A549 (cell line): ENCODE measurements around the gene SERPINB8. TPM values are rescaled to one million over a fixed set of nuclear protein-coding genes. Genes with fewer than 3 reads are reported as not detected.

ENCODE experiments used
- ATAC-seq, 2 experiments: fragments of 200-7000 bp in 1 of 2; fragments of >200 bp in 1 of 2; cut with Nextera tagmentation in 1 of 2; cut with Tn5 transposase in 1 of 2; 3 replicates each; pipeline versions ENCODE4 v1.8.0 to v1.9.1; 2018 to 2020; ENCODE audit warnings: mild to moderate bottlenecking in 1 of 2, moderate library complexity in 1 of 2
- CTCF ChIA-PET: fragments of 300-600 bp; sonication (Branson Sonifier 250); formaldehyde crosslinking; extraction: SDS; loops from one replicate; lab custom pipeline; 2021; ENCODE audit warnings: antibody characterized with exemption, inconsistent platforms; lab: Yijun Ruan, JAX
- POLR2A ChIA-PET: fragments of 350-600 bp; formaldehyde crosslinking; extraction: SDS; loops from one replicate; lab custom pipeline; 2021; ENCODE audit warnings: antibody characterized with exemption, inconsistent platforms; lab: Yijun Ruan, JAX
- DNase-seq, 2 experiments: peaks; one replicate each; pipeline versions ENCODE4 v3.0.0 to v3.0.0-alpha.2; 2011 to 2016; ENCODE audit warnings: low read depth in 1 of 2, low spot score in 1 of 2
- FAIRE-seq: peaks from 2 replicates; lab custom pipeline; 2011; peaks lifted over from hg19 to GRCh38; lab: Jason Lieb, UNC
- H3K27ac ChIP-seq, 2 experiments: fragments of >200 bp; sonication (Bioruptor Twin); formaldehyde crosslinking; 3 replicates each; pipeline ENCODE4 v1.5.1; 2016 to 2017
- H3K4me1 ChIP-seq: fragments of >200 bp; sonication (Bioruptor Twin); formaldehyde crosslinking; 3 replicates; pipeline ENCODE4 v1.6.1; 2016
- H3K4me2 ChIP-seq: fragments of >200 bp; sonication (Bioruptor Twin); formaldehyde crosslinking; 3 replicates; pipeline ENCODE4 v1.6.1; 2016
- H3K4me3 ChIP-seq: fragments of >200 bp; sonication (Bioruptor Twin); formaldehyde crosslinking; 3 replicates; pipeline ENCODE4 v1.5.1; 2016
- H3K9me3 ChIP-seq: fragments of >200 bp; sonication (Bioruptor Twin); formaldehyde crosslinking; 3 replicates; pipeline ENCODE4 v1.6.1; 2016
- CBX8 ChIP-seq: fragments of 200-600 bp; sonication (generic); IDR thresholded peaks from 2 replicates; pipeline ENCODE4 v1.6.1; 2016
- CHD2 ChIP-seq: fragments of 150-350 bp; IDR thresholded peaks from 2 replicates; pipeline ENCODE4 v1.6.1; 2014; ENCODE audit warnings: low read length; ENCODE audit not compliant: partially characterized antibody
- EHMT2 ChIP-seq: fragments of 200-600 bp; sonication (generic); IDR thresholded peaks from 2 replicates; pipeline ENCODE4 v1.6.1; 2016; ENCODE audit warnings: antibody characterized with exemption, low read depth, mild to moderate bottlenecking, moderate library complexity
- EP300 ChIP-seq, 2 experiments: fragments of >200 bp; sonication (Bioruptor Twin); formaldehyde crosslinking; IDR thresholded peaks; 2 replicates in 1 of 2; 3 replicates in 1 of 2; pipeline ENCODE4 v1.6.1; 2016 to 2017
- ESRRA ChIP-seq: fragments of 150-350 bp; IDR thresholded peaks from 2 replicates; pipeline ENCODE4 v1.6.1; 2014; ENCODE audit warnings: mild to moderate bottlenecking, low read length, borderline replicate concordance
- HEYL ChIP-seq: fragments of 250-450 bp; sonication (Bioruptor Pico); IDR thresholded peaks from 2 replicates; pipeline ENCODE4 v1.8.0; 2021; ENCODE audit warnings: mild to moderate bottlenecking, moderate library complexity
- HOXB5 ChIP-seq: fragments of 250-450 bp; sonication (Bioruptor Pico); IDR thresholded peaks from 2 replicates; pipeline ENCODE4 v1.5.0; 2020; ENCODE audit warnings: mild to moderate bottlenecking, moderate library complexity
- JUN ChIP-seq, 2 experiments: fragments of >200 bp; sonication (Bioruptor Twin); formaldehyde crosslinking; IDR thresholded peaks; 2 replicates in 1 of 2; 3 replicates in 1 of 2; pipeline ENCODE4 v1.6.1; 2016 to 2017
- KDM1A ChIP-seq: fragments of 200-600 bp; sonication (generic); IDR thresholded peaks from 2 replicates; pipeline ENCODE4 v1.6.1; 2016; ENCODE audit warnings: low read depth, mild to moderate bottlenecking
- KDM5A ChIP-seq: fragments of 200-600 bp; sonication (generic); IDR thresholded peaks from 2 replicates; pipeline ENCODE4 v1.6.1; 2016; ENCODE audit warnings: antibody characterized with exemption, mild to moderate bottlenecking
- MYC ChIP-seq: IDR thresholded peaks from 2 replicates; pipeline ENCODE4 v1.6.1; 2012; ENCODE audit warnings: mild to moderate bottlenecking, inconsistent platforms, low read length, improper control_type of control experiment, borderline replicate concordance
- RFX5 ChIP-seq: fragments of 450-650 bp; IDR thresholded peaks from 2 replicates; pipeline ENCODE4 v1.7.1; 2014; ENCODE audit warnings: antibody characterized with exemption, mild to moderate bottlenecking, moderate library complexity
- SMC3 ChIP-seq: fragments of >200 bp; sonication (Bioruptor Twin); formaldehyde crosslinking; IDR thresholded peaks from 3 replicates; pipeline ENCODE4 v1.6.1; 2018; ENCODE audit warnings: inconsistent platforms
- SREBF2 ChIP-seq: fragments of 450-650 bp; IDR thresholded peaks from 2 replicates; pipeline ENCODE4 v1.6.1; 2014; ENCODE audit warnings: mild to moderate bottlenecking, moderate library complexity
- USF2 ChIP-seq: fragments of 450-650 bp; IDR thresholded peaks from 2 replicates; pipeline ENCODE4 v1.6.1; 2014; ENCODE audit warnings: antibody characterized with exemption
- ZC3H11A ChIP-seq: fragments of 450-650 bp; IDR thresholded peaks from 2 replicates; pipeline ENCODE4 v1.6.1; 2014; ENCODE audit warnings: antibody characterized with exemption, mild to moderate bottlenecking
- WGBS: methylation state at CpG from one replicate; pipeline ENCODE4 v1.1.6; 2017; ENCODE audit errors: missing lambda C conversion rate; 5-methylcytosine and 5-hydroxymethylcytosine counted together
- polyA plus RNA-seq, 4 experiments: library from polyadenylated mRNA; depleted of rRNA in 3 of 4; stranded (reverse); fragments of >200 nt; fragmentation: RNase III in 1 of 4; extraction: RNeasy Plus Mini Kit Qiagen cat#74134 plus additional on column Dnase treatment in 1 of 4; gene quantifications; 2 replicates in 3 of 4; 3 replicates in 1 of 4; pipeline ENCODE4 v1.2.3, GENCODE V29; 2011 to 2017
- TF ChIP-seq, protein P1 (sequence below): fragments of >200 bp; sonication (Bioruptor Twin); formaldehyde crosslinking; IDR thresholded peaks from 2 replicates; pipeline ENCODE4 v1.6.1; 2016
- TF ChIP-seq, protein P2 (sequence below): fragments of >200 bp; sonication (Bioruptor Twin); formaldehyde crosslinking; IDR thresholded peaks from 3 replicates; pipeline ENCODE4 v1.5.1; 2016
- TF ChIP-seq, protein P3 (sequence below): IDR thresholded peaks from 2 replicates; pipeline ENCODE4 v1.6.1; 2012; ENCODE audit warnings: low read depth, borderline replicate concordance
- TF ChIP-seq, protein P4 (sequence below): fragments of 250-450 bp; sonication (Bioruptor Pico); IDR thresholded peaks from 2 replicates; pipeline ENCODE4 v1.5.0; 2020; ENCODE audit warnings: low read depth, mild to moderate bottlenecking, moderate library complexity

SERPINB8 gene
- polyA plus RNA-seq, 2 of the 4 experiments (the other 2 are of a cell fraction) = 3.5 to 8.6 TPM

- H3K9me3 ChIP-seq = no peaks in the 10 kb centered on the region
- H3K27ac ChIP-seq = peak within 1 kb of the TSS in 1 of 2 experiments; percentile 52; a peak in 1 of 6 replicates
- CTCF ChIA-PET = no interaction called here
- POLR2A ChIA-PET = no interaction called here
- no peak for TF ChIP-seq CBX8
- TF ChIP-seq EHMT2 = no peak
- no peak for TF ChIP-seq KDM5A
- TF ChIP-seq, protein P1, sequence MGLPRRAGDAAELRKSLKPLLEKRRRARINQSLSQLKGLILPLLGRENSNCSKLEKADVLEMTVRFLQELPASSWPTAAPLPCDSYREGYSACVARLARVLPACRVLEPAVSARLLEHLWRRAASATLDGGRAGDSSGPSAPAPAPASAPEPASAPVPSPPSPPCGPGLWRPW = no peak
- TF ChIP-seq, protein P2, sequence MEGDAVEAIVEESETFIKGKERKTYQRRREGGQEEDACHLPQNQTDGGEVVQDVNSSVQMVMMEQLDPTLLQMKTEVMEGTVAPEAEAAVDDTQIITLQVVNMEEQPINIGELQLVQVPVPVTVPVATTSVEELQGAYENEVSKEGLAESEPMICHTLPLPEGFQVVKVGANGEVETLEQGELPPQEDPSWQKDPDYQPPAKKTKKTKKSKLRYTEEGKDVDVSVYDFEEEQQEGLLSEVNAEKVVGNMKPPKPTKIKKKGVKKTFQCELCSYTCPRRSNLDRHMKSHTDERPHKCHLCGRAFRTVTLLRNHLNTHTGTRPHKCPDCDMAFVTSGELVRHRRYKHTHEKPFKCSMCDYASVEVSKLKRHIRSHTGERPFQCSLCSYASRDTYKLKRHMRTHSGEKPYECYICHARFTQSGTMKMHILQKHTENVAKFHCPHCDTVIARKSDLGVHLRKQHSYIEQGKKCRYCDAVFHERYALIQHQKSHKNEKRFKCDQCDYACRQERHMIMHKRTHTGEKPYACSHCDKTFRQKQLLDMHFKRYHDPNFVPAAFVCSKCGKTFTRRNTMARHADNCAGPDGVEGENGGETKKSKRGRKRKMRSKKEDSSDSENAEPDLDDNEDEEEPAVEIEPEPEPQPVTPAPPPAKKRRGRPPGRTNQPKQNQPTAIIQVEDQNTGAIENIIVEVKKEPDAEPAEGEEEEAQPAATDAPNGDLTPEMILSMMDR = peak; percentile 15; the same call in 1 of the 3 replicates
- no peak for TF ChIP-seq ESRRA
- no peak for TF ChIP-seq USF2
- TF ChIP-seq, protein P3, sequence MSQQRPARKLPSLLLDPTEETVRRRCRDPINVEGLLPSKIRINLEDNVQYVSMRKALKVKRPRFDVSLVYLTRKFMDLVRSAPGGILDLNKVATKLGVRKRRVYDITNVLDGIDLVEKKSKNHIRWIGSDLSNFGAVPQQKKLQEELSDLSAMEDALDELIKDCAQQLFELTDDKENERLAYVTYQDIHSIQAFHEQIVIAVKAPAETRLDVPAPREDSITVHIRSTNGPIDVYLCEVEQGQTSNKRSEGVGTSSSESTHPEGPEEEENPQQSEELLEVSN = peak; percentile 52; the same call in 1 of the 2 replicates
- no peak for TF ChIP-seq SREBF2
- no peak for TF ChIP-seq SMC3
- no peak for TF ChIP-seq HOXB5
- no peak for TF ChIP-seq CHD2
- no peak for TF ChIP-seq EP300 (IDR thresholded peaks at IDR 0.05)
- no peak for TF ChIP-seq KDM1A
- H3K4me3 ChIP-seq = peak within 1 kb of the TSS; percentile 37
- FAIRE-seq = no peak
- 32% methylated on average over 13 of the region's 35 CpGs for WGBS
- ATAC-seq = peak; percentile 100
- DNase-seq = peak; percentile 40 to 53
- H3K4me2 ChIP-seq = peak within 1 kb of the TSS; percentile 70
- no peaks in the 10 kb centered on the region for H3K4me1 ChIP-seq
Observed at GRCh38 chr18:63949068-63949737, 20.7 kb upstream of the SERPINB8 start, which contains the start of gene HMSD. HMSD (plus strand) TSS chr18:63949301; CDS start chr18:63953456, 4,155 bp downstream.

DNA sequence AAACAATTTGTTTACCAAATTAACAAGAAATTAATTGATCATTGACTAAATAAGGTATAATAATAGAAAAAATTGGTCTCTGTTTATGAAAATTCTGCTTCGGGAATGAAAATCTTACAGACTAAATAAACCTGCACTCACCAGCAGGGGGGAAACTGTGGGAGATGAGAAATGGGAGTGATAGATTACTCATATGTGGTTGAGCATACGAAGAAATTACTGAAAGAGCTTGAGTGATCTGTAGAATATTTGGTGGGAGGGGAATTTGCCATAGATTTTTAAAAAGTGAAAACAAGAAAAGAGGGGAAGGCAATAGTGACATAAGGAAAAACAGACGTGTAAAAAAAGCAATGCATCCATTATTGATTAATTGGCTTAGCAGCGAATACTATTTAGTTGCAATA, 18.6 kb upstream of the SERPINB8 start:
- ChIA-PET POLR2A (no interaction called here), CTCF (interaction anchor here (1.3 kb wide), 1 partner anchor 11 kb away, joined by 3 read pairs; no protein-coding TSS in a partner anchor)
- Histone ChIP-seq H3K27ac (no peak overlapping the region), H3K9me3 (no peaks in the 10 kb centered on the region), H3K4me2 (no peak overlapping the region), H3K4me1 (no peaks in the 10 kb centered on the region), H3K4me3 (no peak overlapping the region)
- TF ChIP-seq, protein P4, sequence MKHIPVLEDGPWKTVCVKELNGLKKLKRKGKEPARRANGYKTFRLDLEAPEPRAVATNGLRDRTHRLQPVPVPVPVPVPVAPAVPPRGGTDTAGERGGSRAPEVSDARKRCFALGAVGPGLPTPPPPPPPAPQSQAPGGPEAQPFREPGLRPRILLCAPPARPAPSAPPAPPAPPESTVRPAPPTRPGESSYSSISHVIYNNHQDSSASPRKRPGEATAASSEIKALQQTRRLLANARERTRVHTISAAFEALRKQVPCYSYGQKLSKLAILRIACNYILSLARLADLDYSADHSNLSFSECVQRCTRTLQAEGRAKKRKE (CRISPR knock-in tag) = no peak
- no peak for TF ChIP-seq MYC
- no peak for TF ChIP-seq ZC3H11A
- no peak for TF ChIP-seq RFX5
- TF ChIP-seq JUN (IDR thresholded peaks at IDR 0.05) = no peak
- no peak for TF ChIP-seq HEYL
- FAIRE-seq = no peak
- WGBS = 49% methylated on average over 4 of the region's 4 CpGs
- no peak for ATAC-seq
- DNase-seq = no peak
